Measurements from ENCODE around the gene CORO2A.
A peak's percentile ranks its signal among the peaks of the same experiment; 100 is the strongest.

The CORO2A gene

GRCh38 chr9:98219794-98220370 is 27.4 kb upstream of the CORO2A start:
- DNase-seq = no peak

GRCh38 chr9:98219364-98219716 is 26.9 kb upstream of the CORO2A start:
- no peak for DNase-seq

- no peak for DNase-seq
These were observed 26.3 kb upstream of the CORO2A start for GRCh38 chr9:98218562-98219363.

GRCh38 chr9:98217255-98217654 is 24.8 kb upstream of the CORO2A start:
- no peak for DNase-seq

- DNase-seq = no peak
These were observed 24.0 kb upstream of the CORO2A start for GRCh38 chr9:98216391-98216790.

- peak in 1 of 4 experiments; percentile 25 for DNase-seq
These were observed 23.4 kb upstream of the CORO2A start for GRCh38 chr9:98215821-98216220.

GRCh38 chr9:98215271-98215670 is 22.8 kb upstream of the CORO2A start:
- DNase-seq = no peak

GRCh38 chr9:98214811-98215210 is 22.4 kb upstream of the CORO2A start:
- no peak for DNase-seq

- no peak for DNase-seq
These were observed 18.8 kb upstream of the CORO2A start for GRCh38 chr9:98211260-98211659.

- no peak for DNase-seq
These were observed 18.0 kb upstream of the CORO2A start for GRCh38 chr9:98210435-98210834.

- no peak for DNase-seq
These were observed 17.1 kb upstream of the CORO2A start for GRCh38 chr9:98209530-98209929.

- no peak for DNase-seq
These were observed 16.2 kb upstream of the CORO2A start for GRCh38 chr9:98208635-98209034.

- DNase-seq = no peak
These were observed 15.2 kb upstream of the CORO2A start for GRCh38 chr9:98207606-98208005.

GRCh38 chr9:98206754-98207153 is 14.3 kb upstream of the CORO2A start:
- no peak for DNase-seq

- DNase-seq = no peak
These were observed 12.3 kb upstream of the CORO2A start for GRCh38 chr9:98204692-98205091.

GRCh38 chr9:98203153-98203552 is 10.7 kb upstream of the CORO2A start:
- no peak for DNase-seq

- DNase-seq = no peak
These were observed 9.8 kb upstream of the CORO2A start for GRCh38 chr9:98202252-98202651.

- no peak for DNase-seq
These were observed 9.3 kb upstream of the CORO2A start for GRCh38 chr9:98201749-98202148.

- no peak for DNase-seq
These were observed 8.7 kb upstream of the CORO2A start for GRCh38 chr9:98201102-98201501.

- no peak for DNase-seq
These were observed 7.1 kb upstream of the CORO2A start for GRCh38 chr9:98199388-98200033.

- DNase-seq = no peak
These were observed 3.2 kb upstream of the CORO2A start for GRCh38 chr9:98195671-98196070.

GRCh38 chr9:98193336-98193944 is 1.0 kb upstream of the CORO2A start:
- DNase-seq = no peak

GRCh38 chr9:98191671-98192502 is 550 bp downstream of the CORO2A start:
- DNase-seq = peak in 1 of 4 experiments; percentile 25

All from activated naive CD4-positive, alpha-beta T cell (primary cell).